GM06990 (cell line): ENCODE measurements around the gene GRIP1.

Experiments used
- DNase-seq: peaks from one replicate; pipeline ENCODE4 v3.0.0-alpha.2; 2011; ENCODE audit not compliant: insufficient read length; ENCODE audit errors: extremely low read depth
- H3K27me3 ChIP-seq: replicated peaks from 2 replicates; pipeline ENCODE4 v1.6.0; 2011; ENCODE audit warnings: low read length; ENCODE audit not compliant: control insufficient read depth, insufficient read depth
- H3K36me3 ChIP-seq: 2 replicates; pipeline ENCODE4 v1.5.1; 2011; ENCODE audit warnings: low read length; ENCODE audit not compliant: control insufficient read depth, insufficient read depth
- H3K4me3 ChIP-seq: replicated peaks from 2 replicates; pipeline ENCODE4 v1.5.1; 2011; ENCODE audit warnings: low read depth, mild to moderate bottlenecking, control low read depth, low read length
- TF ChIP-seq, protein P1 (sequence below): IDR thresholded peaks from 2 replicates; pipeline ENCODE4 v1.5.1; 2011; ENCODE audit warnings: low read length, control low read depth, mild to moderate bottlenecking, inconsistent platforms; ENCODE audit not compliant: insufficient read depth, poor library complexity, severe bottlenecking

GRIP1 gene

DNA sequence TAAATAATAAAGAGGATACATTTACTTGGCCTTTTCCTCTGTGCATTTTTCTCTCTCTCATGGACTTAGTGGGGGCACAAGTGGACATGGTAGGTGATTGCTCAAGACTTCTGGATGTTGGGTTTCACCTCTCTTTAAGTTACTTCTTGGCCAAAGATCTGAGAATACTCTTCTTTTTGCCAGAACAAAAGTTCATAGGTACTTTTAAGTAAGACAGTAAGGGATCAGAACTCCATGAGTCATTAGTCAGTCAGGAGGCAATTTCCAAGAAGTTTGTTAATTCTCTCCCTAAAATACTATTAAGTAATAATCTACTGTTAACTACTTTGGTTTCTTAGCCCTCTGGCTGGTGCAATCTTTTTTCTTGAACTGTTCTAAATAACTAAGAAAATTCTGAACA, 84.2 kb downstream of the GRIP1 start:
- Histone ChIP-seq H3K36me3 (no peaks in the 10 kb centered on the region), H3K4me3 (no peak overlapping the region), H3K27me3 (no peaks in the 10 kb centered on the region)
- TF ChIP-seq, protein P1, sequence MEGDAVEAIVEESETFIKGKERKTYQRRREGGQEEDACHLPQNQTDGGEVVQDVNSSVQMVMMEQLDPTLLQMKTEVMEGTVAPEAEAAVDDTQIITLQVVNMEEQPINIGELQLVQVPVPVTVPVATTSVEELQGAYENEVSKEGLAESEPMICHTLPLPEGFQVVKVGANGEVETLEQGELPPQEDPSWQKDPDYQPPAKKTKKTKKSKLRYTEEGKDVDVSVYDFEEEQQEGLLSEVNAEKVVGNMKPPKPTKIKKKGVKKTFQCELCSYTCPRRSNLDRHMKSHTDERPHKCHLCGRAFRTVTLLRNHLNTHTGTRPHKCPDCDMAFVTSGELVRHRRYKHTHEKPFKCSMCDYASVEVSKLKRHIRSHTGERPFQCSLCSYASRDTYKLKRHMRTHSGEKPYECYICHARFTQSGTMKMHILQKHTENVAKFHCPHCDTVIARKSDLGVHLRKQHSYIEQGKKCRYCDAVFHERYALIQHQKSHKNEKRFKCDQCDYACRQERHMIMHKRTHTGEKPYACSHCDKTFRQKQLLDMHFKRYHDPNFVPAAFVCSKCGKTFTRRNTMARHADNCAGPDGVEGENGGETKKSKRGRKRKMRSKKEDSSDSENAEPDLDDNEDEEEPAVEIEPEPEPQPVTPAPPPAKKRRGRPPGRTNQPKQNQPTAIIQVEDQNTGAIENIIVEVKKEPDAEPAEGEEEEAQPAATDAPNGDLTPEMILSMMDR, result no peak
- no peak for DNase-seq

- TF ChIP-seq, protein P1, result no peak
- Histone ChIP-seq H3K4me3 (no peak overlapping the region), H3K36me3 (no peaks in the 10 kb centered on the region), H3K27me3 (no peaks in the 10 kb centered on the region)
- no peak for DNase-seq
These were observed 88.4 kb downstream of the GRIP1 start for GRCh38 chr12:66590275-66590985.

DNA sequence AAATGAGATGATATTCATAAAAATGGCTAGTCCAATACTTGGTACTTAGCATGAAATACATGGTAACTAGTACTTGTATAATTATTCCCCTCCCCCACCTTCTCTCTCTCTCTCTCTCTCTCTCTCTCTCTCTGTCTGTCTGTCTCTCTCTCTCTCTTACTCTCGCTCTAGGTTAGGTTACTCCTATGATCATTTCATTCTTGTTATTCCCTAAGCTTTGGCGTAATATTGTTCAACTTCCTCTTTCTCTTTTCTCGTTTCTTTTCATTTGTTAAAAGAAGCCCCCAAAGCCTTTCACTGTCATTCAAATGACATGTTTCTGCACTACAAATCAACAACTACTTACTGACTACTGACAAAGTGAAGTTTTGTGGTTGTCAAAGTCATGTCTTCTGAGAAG, 89.8 kb downstream of the GRIP1 start:
- no peak overlapping the region for H3K4me3 ChIP-seq

DNA sequence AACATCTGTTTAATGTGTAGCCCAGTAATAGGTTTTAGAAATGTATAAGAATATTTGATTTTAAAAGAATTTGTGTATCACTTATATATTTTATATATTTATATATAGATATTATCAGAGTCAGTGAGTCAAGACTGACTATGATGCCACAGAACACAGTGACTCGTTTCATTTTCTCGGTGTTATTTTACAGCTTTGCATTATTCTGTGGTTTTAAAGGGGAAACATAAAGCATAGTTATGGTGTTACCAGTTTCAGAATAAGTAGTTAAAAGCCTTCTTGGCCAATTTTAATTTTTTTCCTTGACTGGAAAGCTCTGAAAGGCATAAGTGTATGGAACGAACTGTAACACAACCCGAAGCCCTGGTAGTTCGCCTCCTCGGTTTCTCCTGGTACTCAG, 91.0 kb downstream of the GRIP1 start:
- Histone ChIP-seq H3K27me3 (no peaks in the 10 kb centered on the region), H3K36me3 (no peaks in the 10 kb centered on the region), H3K4me3 (no peak overlapping the region)
- TF ChIP-seq, protein P1, result no peak
- DNase-seq, result peak; percentile 43

More for the DNA sequence above, 89.8 kb downstream of the GRIP1 start:
- peak; percentile 41 for DNase-seq
- TF ChIP-seq, protein P1, result no peak
- Histone ChIP-seq H3K27me3 (no peaks in the 10 kb centered on the region), H3K36me3 (no peaks in the 10 kb centered on the region)

- H3K4me3 ChIP-seq, result no peak overlapping the region
- no peak for DNase-seq
- H3K27me3 ChIP-seq, result no peaks in the 10 kb centered on the region
- no peaks in the 10 kb centered on the region for H3K36me3 ChIP-seq
- TF ChIP-seq, protein P1, result no peak
These were observed 94.2 kb downstream of the GRIP1 start for GRCh38 chr12:66584673-66585072.

DNA sequence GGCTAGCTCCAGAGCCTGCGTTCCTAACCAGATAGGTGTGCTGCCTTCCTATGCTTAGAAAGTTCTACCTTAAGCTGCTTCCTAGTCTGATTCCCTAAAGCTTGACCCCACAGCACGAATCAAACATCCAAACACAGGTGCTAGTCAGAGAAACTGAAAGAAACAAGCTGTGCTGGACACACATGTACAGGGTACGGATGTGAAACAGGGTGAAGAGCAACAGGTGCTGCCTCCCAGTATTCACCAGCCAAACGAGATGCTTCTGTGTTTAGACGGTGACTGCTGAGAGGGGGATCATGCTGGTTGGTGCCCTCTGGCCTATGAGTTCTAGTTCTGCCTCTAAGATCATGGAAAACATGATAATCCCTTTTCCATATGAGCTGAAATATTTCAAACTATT, 105.3 kb downstream of the GRIP1 start:
- TF ChIP-seq, protein P1, result no peak
- H3K4me3 ChIP-seq, result no peak overlapping the region
- H3K36me3 ChIP-seq, result no peaks in the 10 kb centered on the region
- H3K27me3 ChIP-seq, result no peaks in the 10 kb centered on the region
- DNase-seq, result no peak
